WI38 (cell line): Measurements from ENCODE around the gene CFAP46.

Experiments used
- H3K4me3 ChIP-seq: 2 replicates; pipeline ENCODE4 v1.5.1; 2011; ENCODE audit warnings: low read depth, mild to moderate bottlenecking, control low read depth, low read length
- TF ChIP-seq, protein P1 (sequence below): IDR thresholded peaks from 2 replicates; pipeline ENCODE4 v1.5.1; 2012; ENCODE audit warnings: low read depth, mild to moderate bottlenecking, control low read depth, low read length

Gene CFAP46

DNA sequence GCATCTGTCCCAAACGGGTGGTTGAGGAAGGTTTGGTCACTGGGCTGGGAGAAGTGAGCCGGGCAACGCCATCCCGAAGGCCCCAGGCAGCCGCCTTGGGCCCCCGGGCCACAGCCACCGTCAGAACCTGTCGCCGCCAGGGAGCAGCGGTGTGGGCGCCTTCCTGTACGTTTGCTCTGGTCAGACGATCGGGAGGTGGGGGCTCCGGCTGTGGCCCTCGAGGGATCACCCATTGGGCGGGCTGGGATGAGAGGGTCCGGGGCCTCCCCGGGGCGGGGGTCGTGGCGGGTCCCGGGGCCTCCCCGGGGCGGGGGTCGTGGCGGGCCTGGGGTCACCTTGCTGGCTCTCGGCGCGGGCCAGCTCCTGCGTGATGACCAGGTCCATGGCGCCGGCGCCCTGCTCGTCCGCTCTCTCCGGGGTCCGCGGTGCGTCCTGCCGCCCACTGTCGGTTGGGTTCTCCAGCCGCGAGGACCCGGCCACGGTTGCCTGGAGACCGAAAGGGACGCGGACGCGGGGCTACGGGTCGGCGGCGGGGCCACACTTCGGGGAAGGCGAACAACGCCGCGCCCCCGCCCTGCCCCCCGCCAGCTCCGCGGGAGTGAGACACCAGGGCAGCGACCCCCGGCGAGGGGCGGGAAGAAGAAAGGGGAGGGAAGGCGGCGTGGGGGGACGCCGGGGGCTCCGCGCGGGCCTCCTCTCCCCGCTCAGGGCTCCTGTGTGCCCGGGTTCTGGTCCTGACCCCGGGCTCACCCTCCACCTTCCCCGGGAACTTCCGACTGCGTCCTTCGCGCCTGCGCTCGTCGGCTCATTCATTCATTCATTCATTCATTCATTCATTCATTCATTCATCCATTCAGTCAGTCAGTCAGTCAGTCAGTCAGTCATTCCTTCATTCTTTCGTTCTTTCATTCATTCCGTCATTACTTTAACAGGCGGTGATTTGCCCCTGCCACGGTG, at the start of gene CFAP46:
Gene CFAP46 (minus strand): TSS at position 470 of the 957 bp plus-strand sequence. CDS start 86 bp downstream, at position 384.
- H3K4me3 ChIP-seq: no peak within 1 kb of the TSS; the same call in 1 of the 2 replicates

GRCh38 chr10:132991706-132992432, 49.5 kb upstream of the CFAP46 start:
- TF ChIP-seq, protein P1, sequence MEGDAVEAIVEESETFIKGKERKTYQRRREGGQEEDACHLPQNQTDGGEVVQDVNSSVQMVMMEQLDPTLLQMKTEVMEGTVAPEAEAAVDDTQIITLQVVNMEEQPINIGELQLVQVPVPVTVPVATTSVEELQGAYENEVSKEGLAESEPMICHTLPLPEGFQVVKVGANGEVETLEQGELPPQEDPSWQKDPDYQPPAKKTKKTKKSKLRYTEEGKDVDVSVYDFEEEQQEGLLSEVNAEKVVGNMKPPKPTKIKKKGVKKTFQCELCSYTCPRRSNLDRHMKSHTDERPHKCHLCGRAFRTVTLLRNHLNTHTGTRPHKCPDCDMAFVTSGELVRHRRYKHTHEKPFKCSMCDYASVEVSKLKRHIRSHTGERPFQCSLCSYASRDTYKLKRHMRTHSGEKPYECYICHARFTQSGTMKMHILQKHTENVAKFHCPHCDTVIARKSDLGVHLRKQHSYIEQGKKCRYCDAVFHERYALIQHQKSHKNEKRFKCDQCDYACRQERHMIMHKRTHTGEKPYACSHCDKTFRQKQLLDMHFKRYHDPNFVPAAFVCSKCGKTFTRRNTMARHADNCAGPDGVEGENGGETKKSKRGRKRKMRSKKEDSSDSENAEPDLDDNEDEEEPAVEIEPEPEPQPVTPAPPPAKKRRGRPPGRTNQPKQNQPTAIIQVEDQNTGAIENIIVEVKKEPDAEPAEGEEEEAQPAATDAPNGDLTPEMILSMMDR: no peak
- no peak overlapping the region for H3K4me3 ChIP-seq

More for the DNA sequence above, at the start of gene CFAP46:
- TF ChIP-seq, protein P1: no peak

GRCh38 chr10:132990684-132991545, 48.5 kb upstream of the CFAP46 start:
- TF ChIP-seq, protein P1: no peak
- no peak overlapping the region for H3K4me3 ChIP-seq

GRCh38 chr10:132989476-132990415, 47.4 kb upstream of the CFAP46 start:
- H3K4me3 ChIP-seq: no peak overlapping the region
- TF ChIP-seq, protein P1: no peak

DNA sequence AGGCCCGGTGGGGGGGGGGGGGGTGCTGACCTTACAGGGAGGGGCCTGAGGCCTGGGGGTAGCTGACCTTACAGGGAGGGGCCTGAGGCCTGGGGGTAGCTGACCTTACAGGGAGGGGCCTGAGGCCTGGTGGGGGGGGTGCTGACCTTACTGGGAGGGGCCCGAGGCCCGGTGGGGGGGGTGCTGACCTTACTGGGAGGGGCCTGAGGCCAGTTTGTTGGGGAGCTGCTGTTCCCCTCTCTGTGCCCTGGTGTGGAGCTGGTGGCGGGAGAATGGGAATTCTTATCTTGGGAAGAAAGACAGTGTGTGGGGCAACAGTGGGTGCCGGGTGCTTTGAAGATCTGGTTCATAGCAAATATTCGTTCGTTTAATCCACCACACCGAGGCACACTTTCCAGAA, 46.6 kb upstream of the CFAP46 start:
- no peak overlapping the region for H3K4me3 ChIP-seq
- TF ChIP-seq, protein P1: no peak
